BLaER1 (cell line): ENCODE results near the gene APOL4.
A peak's percentile ranks its signal among the peaks of the same experiment; 100 is the strongest.
"Not testable (repeated sequence)": the region's sequence is repeated elsewhere in the genome, so short reads cannot be mapped to it uniquely, and the experiment has no call there.

Experiments
- H3K27ac ChIP-seq: shearing (Covaris generic); formaldehyde crosslinking; 2 replicates; pipeline ENCODE4 v1.8.1; 2022
- H3K27me3 ChIP-seq: shearing (Covaris generic); formaldehyde crosslinking; 2 replicates; pipeline ENCODE4 v1.8.1; 2022
- H3K36me3 ChIP-seq: shearing (Covaris generic); formaldehyde crosslinking; 2 replicates; pipeline ENCODE4 v1.8.1; 2022
- H3K4me1 ChIP-seq: shearing (Covaris generic); formaldehyde crosslinking; 2 replicates; pipeline ENCODE4 v1.8.1; 2022
- H3K4me2 ChIP-seq: shearing (Covaris generic); formaldehyde crosslinking; 2 replicates; pipeline ENCODE4 v1.8.1; 2022
- H3K4me3 ChIP-seq: shearing (Covaris generic); formaldehyde crosslinking; 2 replicates; pipeline ENCODE4 v1.8.1; 2022
- H3K9ac ChIP-seq: shearing (Covaris generic); formaldehyde crosslinking; 2 replicates; pipeline ENCODE4 v1.8.1; 2022
- H3K9me3 ChIP-seq: shearing (Covaris generic); formaldehyde crosslinking; 2 replicates; pipeline ENCODE4 v1.8.1; 2022
- H4K20me1 ChIP-seq: shearing (Covaris generic); formaldehyde crosslinking; 2 replicates; pipeline ENCODE4 v1.8.1; 2022
- Cebpa-rat ChIP-seq: shearing (Covaris generic); IDR thresholded peaks from 2 replicates; pipeline ENCODE4 v1.8.1; 2022

The APOL4 gene

DNA sequence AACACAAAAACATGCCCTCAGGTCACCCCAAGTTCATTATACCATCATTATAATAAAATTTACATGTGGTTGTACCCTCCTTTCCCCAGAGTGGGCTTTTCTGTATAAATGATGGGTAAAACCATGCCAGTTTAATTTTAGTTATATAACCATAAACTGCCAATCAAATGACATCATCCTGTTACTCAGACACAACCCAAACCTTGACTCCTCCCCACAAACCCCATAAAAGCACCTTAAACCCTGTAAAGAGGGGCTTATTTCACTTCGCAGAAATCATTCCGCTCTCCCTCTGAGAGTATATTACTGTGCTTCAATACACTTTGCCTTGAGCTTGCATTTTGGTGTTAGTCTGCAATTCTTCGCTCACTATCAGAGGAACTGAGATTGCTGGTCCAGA lies 35.5 kb downstream of the APOL4 start:
- no peak overlapping the region for H3K27ac ChIP-seq
- no peak for TF ChIP-seq Cebpa-rat
- no peak overlapping the region for H3K9ac ChIP-seq
- no peaks in the 10 kb centered on the region for H3K27me3 ChIP-seq
- peak overlapping the region; percentile 46 for H3K4me2 ChIP-seq
- no peaks in the 10 kb centered on the region for H4K20me1 ChIP-seq
- H3K9me3 ChIP-seq = peaks cover 3% of the 10 kb centered on the region; the same call in 1 of the 2 replicates
- H3K36me3 ChIP-seq = no peaks in the 10 kb centered on the region
- no peak overlapping the region for H3K4me3 ChIP-seq
- peaks cover 53% of the 10 kb centered on the region for H3K4me1 ChIP-seq

DNA sequence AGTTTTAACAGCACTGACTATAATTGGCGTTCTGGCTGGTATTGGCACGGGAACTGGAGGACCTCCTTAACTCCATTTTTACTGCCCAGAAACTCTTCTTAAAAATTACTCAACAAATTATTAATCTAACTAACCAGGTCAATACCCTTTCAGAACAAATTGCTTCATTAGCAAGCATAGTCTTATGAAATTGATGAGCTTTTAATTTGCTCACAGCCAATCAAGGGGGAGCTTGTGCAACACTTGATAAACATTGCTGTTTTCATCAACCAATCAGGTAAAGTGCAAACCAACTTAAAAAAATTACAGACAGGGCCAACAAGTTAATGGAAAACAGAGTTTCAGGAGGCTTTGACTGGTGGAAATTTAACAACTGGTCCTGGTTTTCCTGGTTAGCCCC lies 36.5 kb downstream of the APOL4 start:
- H3K27ac ChIP-seq = no peak overlapping the region
- H3K4me3 ChIP-seq = no peak overlapping the region
- TF ChIP-seq Cebpa-rat = no peak
- no peak overlapping the region for H3K9ac ChIP-seq
- H3K9me3 ChIP-seq = peaks cover 3% of the 10 kb centered on the region; the same call in 1 of the 2 replicates
- no peaks in the 10 kb centered on the region for H3K27me3 ChIP-seq
- H3K4me2 ChIP-seq = no peak overlapping the region
- H3K36me3 ChIP-seq = no peaks in the 10 kb centered on the region
- H3K4me1 ChIP-seq = peaks cover 61% of the 10 kb centered on the region
- no peaks in the 10 kb centered on the region for H4K20me1 ChIP-seq

DNA sequence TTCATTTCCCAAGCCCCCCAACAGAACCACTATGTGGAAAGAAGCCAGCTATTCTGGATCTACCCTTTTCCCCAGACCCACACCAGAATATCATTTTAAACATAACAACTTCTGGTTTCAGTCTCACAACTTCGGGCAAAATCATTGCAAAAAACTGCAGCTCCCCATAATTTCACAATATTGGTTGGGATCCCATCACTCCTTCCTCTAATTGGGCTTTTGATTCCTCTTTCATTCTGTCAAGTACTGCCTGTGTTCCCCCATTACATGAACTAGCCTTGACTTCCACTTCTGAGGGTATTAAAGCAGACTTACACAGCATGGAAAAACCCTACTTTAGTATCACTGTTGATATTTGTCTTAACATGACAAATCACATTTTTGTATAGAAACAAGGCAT lies 37.0 kb downstream of the APOL4 start:
- H3K9me3 ChIP-seq = peaks cover 3% of the 10 kb centered on the region; the same call in 1 of the 2 replicates
- no peak overlapping the region for H3K4me2 ChIP-seq
- no peak for TF ChIP-seq Cebpa-rat
- H3K27ac ChIP-seq = no peak overlapping the region
- no peaks in the 10 kb centered on the region for H4K20me1 ChIP-seq
- no peak overlapping the region for H3K9ac ChIP-seq
- H3K4me1 ChIP-seq = peaks cover 66% of the 10 kb centered on the region
- H3K36me3 ChIP-seq = no peaks in the 10 kb centered on the region
- no peak overlapping the region for H3K4me3 ChIP-seq
- H3K27me3 ChIP-seq = no peaks in the 10 kb centered on the region

DNA sequence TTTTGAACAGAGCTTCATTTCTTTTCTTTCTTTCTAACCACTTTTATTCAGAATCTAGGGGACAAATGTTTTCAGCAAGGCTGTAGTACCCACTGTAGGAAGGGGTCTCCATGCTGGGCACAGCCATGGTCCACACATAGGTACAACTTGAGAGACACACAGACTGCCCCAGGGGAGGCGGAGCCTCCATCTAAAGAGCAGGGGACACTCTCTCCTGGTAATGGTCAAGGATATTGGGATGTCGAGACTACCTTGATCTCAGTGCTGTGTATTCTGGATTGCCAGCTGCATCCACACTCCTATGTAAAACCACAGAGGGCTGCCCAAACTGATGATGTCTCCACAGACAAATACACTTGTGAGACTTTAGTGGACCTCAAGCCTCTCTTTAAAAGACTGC lies 38.1 kb downstream of the APOL4 start:
- peaks cover 77% of the 10 kb centered on the region for H3K4me1 ChIP-seq
- peak overlapping the region; percentile 98 for H3K4me2 ChIP-seq
- H4K20me1 ChIP-seq = no peaks in the 10 kb centered on the region

DNA sequence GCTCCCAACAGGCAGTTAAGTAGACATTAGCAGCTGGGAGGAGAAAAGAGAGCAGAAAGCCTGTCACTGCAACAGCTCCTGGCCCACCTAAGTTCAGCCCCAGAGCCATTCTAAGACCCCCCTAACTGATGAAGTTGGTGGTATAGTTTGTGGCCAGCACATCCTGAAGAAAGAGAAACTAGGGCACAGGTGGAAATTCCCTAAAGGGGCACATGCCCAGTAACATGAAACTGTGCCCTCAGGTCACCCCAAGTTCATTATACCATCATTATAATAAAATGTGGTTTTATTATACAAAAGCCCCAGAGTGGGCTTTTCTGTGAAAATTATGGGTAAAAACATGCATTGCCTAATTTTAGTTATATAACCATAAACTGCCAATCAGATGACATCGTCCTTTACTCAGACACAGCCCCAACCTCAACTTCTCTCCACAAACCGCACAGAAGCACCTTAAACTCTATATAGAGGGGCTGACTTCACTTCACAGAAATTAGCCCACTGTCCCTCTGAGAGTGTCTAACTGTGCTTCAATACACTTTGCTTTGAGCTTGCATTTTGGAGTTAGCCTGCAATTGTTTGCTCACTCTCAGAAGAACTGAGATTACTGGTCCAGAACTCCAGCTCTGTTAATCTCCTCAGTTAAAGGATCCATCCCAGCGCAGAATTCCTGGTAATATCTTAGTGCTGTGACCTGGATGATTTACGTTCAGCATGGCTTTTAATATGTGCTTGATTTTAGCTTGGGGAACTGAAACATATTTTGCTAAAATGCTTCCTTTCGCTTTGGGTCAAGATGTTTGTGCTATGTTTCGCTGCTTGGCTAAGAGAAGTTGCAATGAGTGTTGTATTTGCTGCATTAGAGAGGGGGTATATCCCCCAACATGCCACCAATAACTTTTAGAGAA lies 39.2 kb downstream of the APOL4 start:
- Histone ChIP-seq H3K9ac (peak overlapping the region; percentile 25), H3K9me3 (no peaks in the 10 kb centered on the region), H3K4me3 (peak overlapping the region; percentile 12), H3K4me1 (peaks cover 86% of the 10 kb centered on the region), H4K20me1 (no peaks in the 10 kb centered on the region), H3K36me3 (no peaks in the 10 kb centered on the region), H3K4me2 (peak overlapping the region; percentile 98), H3K27ac (peak overlapping the region; percentile 95), H3K27me3 (no peaks in the 10 kb centered on the region)
- TF ChIP-seq Cebpa-rat = no peak

More for the DNA sequence above, 38.1 kb downstream of the APOL4 start:
- Histone ChIP-seq H3K36me3 (no peaks in the 10 kb centered on the region), H3K27me3 (no peaks in the 10 kb centered on the region), H3K27ac (peak overlapping the region; percentile 95), H3K9ac (no peak overlapping the region), H3K4me3 (no peak overlapping the region), H3K9me3 (no peaks in the 10 kb centered on the region; the same call in 1 of the 2 replicates)
- TF ChIP-seq Cebpa-rat = no peak

DNA sequence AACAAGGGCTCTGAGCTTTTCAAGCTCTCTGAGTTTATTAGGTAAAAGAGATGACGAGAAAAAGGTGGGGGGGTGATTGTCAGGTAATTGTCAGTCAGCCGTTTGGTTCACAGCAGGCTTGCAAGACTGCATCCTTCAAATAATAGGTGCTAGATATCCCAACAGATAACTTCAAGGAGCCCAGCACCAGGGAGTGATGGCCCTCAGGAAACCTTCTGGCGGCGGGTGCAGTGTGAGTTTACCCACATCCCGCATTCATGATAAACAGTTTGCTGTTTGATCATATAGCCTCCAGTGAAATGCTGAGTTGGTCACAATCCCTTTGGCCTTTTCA lies 39.8 kb downstream of the APOL4 start:
- H3K4me2 ChIP-seq = peak overlapping the region; percentile 98
- not testable (repeated sequence) for H3K36me3 ChIP-seq, H3K4me3 ChIP-seq, H3K27me3 ChIP-seq, H4K20me1 ChIP-seq, H3K9me3 ChIP-seq
- peak overlapping the region; percentile 25 for H3K9ac ChIP-seq
- peak overlapping the region; percentile 95 for H3K27ac ChIP-seq
- peaks cover 84% of the 10 kb centered on the region for H3K4me1 ChIP-seq

DNA sequence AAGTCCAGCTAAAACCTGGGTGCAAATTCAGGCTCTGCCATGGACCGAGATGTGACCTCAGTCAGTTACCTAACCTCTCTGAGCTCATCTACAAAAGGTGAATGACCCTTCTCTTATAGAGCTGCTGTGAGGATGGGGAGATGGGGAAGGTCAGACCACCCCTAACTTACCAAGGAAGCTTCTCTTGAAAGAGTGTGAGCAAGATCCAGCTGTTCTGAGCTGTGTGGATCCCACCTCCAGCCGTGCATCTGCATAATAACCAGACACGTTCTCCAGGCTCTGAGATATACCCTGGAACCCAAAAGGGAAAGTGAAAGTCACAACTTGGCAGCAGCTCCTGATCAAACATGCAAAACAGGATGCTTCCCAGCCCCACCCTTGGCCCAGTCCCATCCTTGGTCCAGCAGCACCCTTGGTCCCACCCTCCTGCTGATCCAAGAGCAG lies 41.1 kb downstream of the APOL4 start, which contains the start of gene APOL3:
APOL3 (minus strand) TSS at position 257 of the 444 bp plus-strand sequence. CDS start 11,700 bp downstream, outside the sequence.
- Histone ChIP-seq H4K20me1 (no peaks in the 10 kb centered on the region), H3K27me3 (no peaks in the 10 kb centered on the region), H3K4me3 (peak within 1 kb of the TSS; percentile 69), H3K36me3 (peaks cover 3% of the 10 kb centered on the region; the same call in 1 of the 2 replicates), H3K4me2 (peak within 1 kb of the TSS; percentile 98), H3K9ac (peak within 1 kb of the TSS; percentile 84), H3K27ac (peak within 1 kb of the TSS; percentile 95), H3K4me1 (peaks cover 86% of the 10 kb centered on the region), H3K9me3 (no peaks in the 10 kb centered on the region)
- TF ChIP-seq Cebpa-rat = no peak

DNA sequence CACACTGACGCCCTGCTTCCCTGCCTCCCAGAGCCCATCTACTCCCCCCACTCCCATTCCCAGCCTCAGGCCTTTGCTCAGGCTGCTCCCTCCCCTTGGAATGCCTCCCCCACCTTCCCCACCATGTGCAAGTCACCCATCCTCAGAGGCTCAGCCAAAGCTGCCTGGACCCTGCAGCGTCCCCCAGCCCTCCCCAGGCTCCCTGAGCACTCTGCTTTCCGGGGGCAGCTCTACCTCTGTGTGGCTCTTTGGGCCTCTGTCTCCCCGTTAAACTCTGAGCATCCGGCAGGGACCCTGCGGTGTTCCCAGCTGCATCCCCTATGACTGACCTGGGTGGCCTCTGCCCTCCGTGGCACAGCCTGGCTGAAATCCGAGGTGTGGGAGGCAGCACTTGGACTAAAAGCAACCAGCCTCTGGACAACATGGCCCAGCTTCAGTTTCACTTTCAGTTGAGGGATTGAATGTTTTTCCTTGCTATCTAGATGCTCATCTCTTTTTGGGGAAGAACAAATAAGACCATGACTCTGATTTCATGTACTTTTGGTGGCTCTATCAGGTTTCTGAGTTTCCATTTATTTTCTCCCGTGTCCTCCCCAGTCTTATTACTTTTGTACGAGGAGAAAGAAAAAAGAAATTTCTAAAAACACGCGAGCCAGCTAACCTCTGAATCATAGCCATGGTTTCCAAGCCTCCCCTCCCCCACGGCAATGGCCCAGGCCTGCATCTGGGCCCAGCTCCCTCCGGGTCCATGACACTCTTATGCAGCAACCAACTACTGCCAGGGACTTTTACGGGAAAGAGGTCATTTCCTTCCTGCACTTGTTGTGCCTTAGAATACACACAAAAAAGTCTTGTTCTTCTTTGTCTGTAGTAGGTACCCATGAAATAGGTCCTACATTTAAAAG lies 44.8 kb downstream of the APOL4 start:
- Histone ChIP-seq H3K4me2 (peak overlapping the region; percentile 98), H4K20me1 (no peaks in the 10 kb centered on the region), H3K4me1 (peaks cover 71% of the 10 kb centered on the region), H3K27me3 (no peaks in the 10 kb centered on the region), H3K27ac (peak overlapping the region; percentile 95), H3K36me3 (peaks cover 31% of the 10 kb centered on the region), H3K4me3 (peak overlapping the region; percentile 71), H3K9ac (peak overlapping the region; percentile 89), H3K9me3 (peaks cover 11% of the 10 kb centered on the region; the same call in 1 of the 2 replicates)
- no peak for TF ChIP-seq Cebpa-rat

DNA sequence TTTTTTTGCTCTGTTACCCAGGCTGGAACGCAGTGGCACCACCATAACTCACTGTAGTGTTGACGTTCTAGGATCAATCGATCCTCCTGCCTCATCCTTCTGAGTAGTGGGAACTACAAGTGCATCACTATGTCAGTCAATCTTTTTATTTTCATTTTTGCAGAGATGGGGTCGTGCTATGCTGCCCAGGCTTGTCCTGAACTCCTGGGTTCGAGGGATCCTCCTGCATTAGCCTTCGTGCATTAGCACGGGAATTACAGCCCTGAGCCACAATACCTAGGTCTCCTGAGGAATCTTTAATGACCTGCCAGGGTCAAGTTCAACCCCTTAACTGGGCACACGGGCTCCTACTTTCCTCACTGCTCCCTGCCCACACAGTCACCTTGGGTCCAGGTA lies 45.5 kb downstream of the APOL4 start:
- Histone ChIP-seq H3K27me3 (no peaks in the 10 kb centered on the region), H3K9ac (peak overlapping the region; percentile 89), H3K9me3 (peaks cover 11% of the 10 kb centered on the region; the same call in 1 of the 2 replicates), H3K27ac (peak overlapping the region; percentile 95), H3K4me2 (peak overlapping the region; percentile 98), H3K4me1 (peaks cover 64% of the 10 kb centered on the region), H3K36me3 (peaks cover 34% of the 10 kb centered on the region), H4K20me1 (peaks cover 1% of the 10 kb centered on the region; the same call in 1 of the 2 replicates), H3K4me3 (peak overlapping the region; percentile 71)
- no peak for TF ChIP-seq Cebpa-rat
